Colonic mucosa (tissue), 4 donors: ENCODE results near the gene RAI1. TPM values are rescaled to one million over a fixed set of nuclear protein-coding genes. Genes with fewer than 3 reads are reported as not detected.
A peak's percentile ranks its signal among the peaks of the same experiment; 100 is the strongest.

Source experiments
- DNase-seq: peaks from one replicate; pipeline ENCODE4 v3.0.0-alpha.2; 2020
- H3K27ac ChIP-seq: fragments of 200-600 bp; one replicate; pipeline ENCODE4 v1.8.0; 2021
- H3K27me3 ChIP-seq: fragments of 200-600 bp; one replicate; pipeline ENCODE4 v1.8.0; 2021
- H3K36me3 ChIP-seq: fragments of 200-600 bp; one replicate; pipeline ENCODE4 v1.8.0; 2021
- H3K4me1 ChIP-seq: fragments of 200-600 bp; one replicate; pipeline ENCODE4 v1.8.0; 2021; ENCODE audit warnings: mild to moderate bottlenecking
- H3K4me3 ChIP-seq: fragments of 200-600 bp; one replicate; pipeline ENCODE4 v1.8.0; 2021
- H3K9ac ChIP-seq, 2 donors: one replicate each; pipeline ENCODE4 v1.7.0; 2013; ENCODE audit warnings: control low read depth in 2 of 2, low read depth in 2 of 2, low read length in 2 of 2
- H3K9me3 ChIP-seq: fragments of 200-600 bp; one replicate; pipeline ENCODE4 v1.8.0; 2021
- intact Hi-C: fragments of 100-400 bp; cut with DNase I; formaldehyde crosslinking; loops from one replicate; pipeline ENCODE4 v1.14.1; 2022
- total RNA-seq, 2 donors: library from RNA; stranded (reverse); fragmentation: NEBNext Ultra II Directional in 1 of 2; extraction: Animal tissue kit (Norgen Biotek cat#: 25700) in 1 of 2; gene quantifications; one replicate each; pipeline ENCODE4 v1.2.1, GENCODE V29; 2021
- TF ChIP-seq, protein P1 (sequence below): fragments of 200-600 bp; IDR thresholded peaks from one replicate; pipeline ENCODE4 v1.8.0; 2022; ENCODE audit warnings: antibody characterized with exemption, mild to moderate bottlenecking
- donor health status: healthy.
- donor health status: DM: no; HTN: no; CAD: no.
- donor health status: DM: no; HTN: no; CAD: no.

The RAI1 gene
- total RNA-seq, 2 donors from 2014 or later, result 21.8 to 24.5 TPM

DNA sequence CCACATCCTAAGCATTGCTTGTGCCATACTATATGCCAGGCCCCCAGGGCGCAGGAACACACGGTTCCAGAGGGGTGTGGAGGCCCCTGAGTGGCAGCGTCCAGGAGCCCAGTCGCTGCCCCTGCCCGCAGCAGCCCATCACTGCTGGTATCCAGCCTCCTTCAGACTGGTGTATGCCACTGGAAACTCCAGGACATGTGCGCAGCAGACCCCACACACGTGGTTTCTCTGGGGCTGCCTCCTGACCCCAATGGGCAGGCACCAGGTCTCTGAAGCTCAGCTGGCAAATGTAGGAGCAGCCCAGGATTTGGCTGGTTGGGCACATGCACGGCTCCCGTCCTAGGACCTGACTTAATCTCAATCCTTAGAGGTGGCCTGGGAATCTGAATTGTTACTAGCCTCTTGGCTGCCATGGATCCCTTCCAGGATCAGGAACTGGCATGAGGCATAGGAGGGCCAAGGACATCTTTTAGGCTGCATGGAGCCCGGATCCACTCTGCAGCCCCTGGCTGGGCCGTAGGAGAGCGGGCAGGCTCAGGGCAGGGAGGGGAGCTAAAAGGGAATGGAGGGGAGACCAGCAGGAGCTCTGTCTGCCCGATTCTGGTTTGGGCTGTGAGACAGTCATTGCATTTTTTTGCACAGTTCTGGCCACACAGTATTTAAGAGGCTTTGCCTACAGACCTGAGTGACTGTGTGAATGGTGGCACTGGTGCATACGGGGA is 62.3 kb downstream of the RAI1 start:
- no peak for DNase-seq
- Histone ChIP-seq H3K9ac (peak overlapping the region in 1 of 2 donors; percentile 12), H3K9me3 (no peaks in the 10 kb centered on the region), H3K27me3 (no peaks in the 10 kb centered on the region), H3K36me3 (no peaks in the 10 kb centered on the region), H3K27ac (no peak overlapping the region), H3K4me1 (peaks cover 16% of the 10 kb centered on the region), H3K4me3 (no peak overlapping the region)
- intact Hi-C loops, result no loop called here
- TF ChIP-seq, protein P1, sequence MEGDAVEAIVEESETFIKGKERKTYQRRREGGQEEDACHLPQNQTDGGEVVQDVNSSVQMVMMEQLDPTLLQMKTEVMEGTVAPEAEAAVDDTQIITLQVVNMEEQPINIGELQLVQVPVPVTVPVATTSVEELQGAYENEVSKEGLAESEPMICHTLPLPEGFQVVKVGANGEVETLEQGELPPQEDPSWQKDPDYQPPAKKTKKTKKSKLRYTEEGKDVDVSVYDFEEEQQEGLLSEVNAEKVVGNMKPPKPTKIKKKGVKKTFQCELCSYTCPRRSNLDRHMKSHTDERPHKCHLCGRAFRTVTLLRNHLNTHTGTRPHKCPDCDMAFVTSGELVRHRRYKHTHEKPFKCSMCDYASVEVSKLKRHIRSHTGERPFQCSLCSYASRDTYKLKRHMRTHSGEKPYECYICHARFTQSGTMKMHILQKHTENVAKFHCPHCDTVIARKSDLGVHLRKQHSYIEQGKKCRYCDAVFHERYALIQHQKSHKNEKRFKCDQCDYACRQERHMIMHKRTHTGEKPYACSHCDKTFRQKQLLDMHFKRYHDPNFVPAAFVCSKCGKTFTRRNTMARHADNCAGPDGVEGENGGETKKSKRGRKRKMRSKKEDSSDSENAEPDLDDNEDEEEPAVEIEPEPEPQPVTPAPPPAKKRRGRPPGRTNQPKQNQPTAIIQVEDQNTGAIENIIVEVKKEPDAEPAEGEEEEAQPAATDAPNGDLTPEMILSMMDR, result no peak

DNA sequence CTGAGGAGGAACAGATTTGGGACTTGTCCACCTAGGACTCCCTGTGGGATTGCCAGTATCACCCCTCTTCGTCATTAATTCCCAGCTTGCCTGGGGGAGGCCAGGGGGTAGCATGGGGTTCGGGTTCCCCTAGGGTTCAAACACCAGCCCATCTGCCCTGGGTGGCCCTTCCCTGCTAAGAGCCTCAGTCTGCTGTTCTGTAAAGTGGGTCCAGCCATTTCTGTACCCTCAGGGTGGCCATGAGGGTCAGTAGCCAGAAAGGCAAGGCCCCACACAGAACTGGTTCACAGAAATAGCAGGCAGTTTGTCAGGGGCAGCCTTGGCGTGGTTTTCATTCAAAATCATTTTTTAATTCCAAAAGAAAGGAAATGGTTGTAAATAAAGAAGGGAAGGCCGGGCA is 62.9 kb downstream of the RAI1 start:
- TF ChIP-seq, protein P1, result no peak
- no peak for DNase-seq
- Histone ChIP-seq H3K4me1 (peaks cover 11% of the 10 kb centered on the region), H3K9me3 (no peaks in the 10 kb centered on the region), H3K27me3 (no peaks in the 10 kb centered on the region), H3K4me3 (no peak overlapping the region), H3K9ac (no peak overlapping the region), H3K27ac (no peak overlapping the region), H3K36me3 (no peaks in the 10 kb centered on the region)
- intact Hi-C loops, result no loop called here

DNA sequence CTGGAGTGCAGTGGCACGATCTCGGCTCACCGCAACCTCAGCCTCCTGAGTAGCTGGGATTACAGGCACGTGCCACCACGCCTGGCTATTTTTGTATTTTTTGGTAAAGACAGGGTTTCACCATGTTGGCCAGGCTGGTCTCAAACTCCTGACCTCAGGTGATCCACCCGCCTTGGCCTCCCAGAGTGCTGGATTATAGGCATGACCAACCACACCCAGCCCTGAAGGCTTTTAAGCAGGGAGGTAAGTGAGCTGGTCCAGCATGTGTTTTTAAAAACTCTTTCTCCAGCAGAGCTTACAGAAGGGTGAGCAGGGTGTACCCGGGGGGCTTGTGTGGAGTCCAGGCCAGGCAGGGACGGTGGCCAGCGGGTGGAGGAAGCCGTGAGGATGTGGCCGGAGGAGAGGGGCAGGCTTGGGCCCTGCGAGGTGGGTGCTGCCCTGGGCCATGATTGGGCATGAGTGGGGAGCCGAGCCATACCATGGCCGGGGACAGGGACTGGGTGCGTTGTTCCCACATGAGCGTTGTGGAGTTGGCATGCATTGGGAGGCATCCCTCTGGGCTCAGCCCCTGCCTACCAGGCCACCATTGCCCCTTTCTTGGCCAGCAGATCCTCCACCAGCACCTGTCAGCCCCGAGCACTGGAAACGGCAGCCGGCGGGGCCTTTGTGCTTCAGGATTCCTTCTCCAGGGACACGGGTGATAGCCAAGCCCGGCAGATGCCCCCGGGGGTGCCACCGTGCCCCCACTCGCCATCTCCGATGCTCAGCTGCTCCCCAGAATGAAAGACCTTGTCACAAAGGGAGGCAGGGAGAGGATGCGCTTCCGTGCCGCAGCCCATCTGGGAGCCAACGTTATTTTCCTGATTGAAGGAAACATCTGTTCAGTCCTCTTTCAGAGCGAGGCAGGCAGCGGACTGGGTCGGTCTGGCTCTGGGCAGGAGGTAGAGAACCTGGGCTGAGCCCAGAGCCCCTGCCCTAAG is 64.5 kb downstream of the RAI1 start:
- H3K9me3 ChIP-seq, result no peaks in the 10 kb centered on the region
- H3K27me3 ChIP-seq, result no peaks in the 10 kb centered on the region
- H3K4me1 ChIP-seq, result no peaks in the 10 kb centered on the region
- intact Hi-C loops, result no loop called here
- peak overlapping the region in 1 of 2 donors; percentile 2 for H3K9ac ChIP-seq
- H3K4me3 ChIP-seq, result no peak overlapping the region
- H3K36me3 ChIP-seq, result no peaks in the 10 kb centered on the region
- H3K27ac ChIP-seq, result no peak overlapping the region
- TF ChIP-seq, protein P1, result no peak
- DNase-seq, result no peak

DNA sequence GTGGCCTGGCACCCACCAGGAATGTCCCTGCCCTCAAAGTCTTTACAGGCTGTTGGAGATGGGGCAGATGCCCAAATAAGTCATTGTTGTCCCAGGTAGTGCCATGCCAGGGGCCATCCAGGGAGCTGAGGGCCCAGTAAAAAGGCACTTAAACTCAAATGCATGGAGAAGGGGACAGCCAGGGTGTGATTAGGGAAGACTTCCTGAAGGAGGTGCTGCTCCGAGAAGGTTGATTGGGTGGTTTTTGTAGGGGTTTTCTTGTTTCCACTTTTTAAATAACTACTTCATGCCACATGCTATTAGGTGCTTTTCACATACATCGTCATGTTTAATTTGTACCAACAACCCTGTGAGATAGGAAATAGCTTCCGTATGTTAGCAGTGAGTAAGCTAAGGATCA is 66.9 kb downstream of the RAI1 start:
- Histone ChIP-seq H3K9ac (no peak overlapping the region), H3K36me3 (no peaks in the 10 kb centered on the region), H3K9me3 (no peaks in the 10 kb centered on the region), H3K27ac (no peak overlapping the region), H3K27me3 (no peaks in the 10 kb centered on the region), H3K4me3 (no peak overlapping the region), H3K4me1 (peaks cover 12% of the 10 kb centered on the region)
- TF ChIP-seq, protein P1, result no peak
- DNase-seq, result no peak
- intact Hi-C loops, result no loop called here

DNA sequence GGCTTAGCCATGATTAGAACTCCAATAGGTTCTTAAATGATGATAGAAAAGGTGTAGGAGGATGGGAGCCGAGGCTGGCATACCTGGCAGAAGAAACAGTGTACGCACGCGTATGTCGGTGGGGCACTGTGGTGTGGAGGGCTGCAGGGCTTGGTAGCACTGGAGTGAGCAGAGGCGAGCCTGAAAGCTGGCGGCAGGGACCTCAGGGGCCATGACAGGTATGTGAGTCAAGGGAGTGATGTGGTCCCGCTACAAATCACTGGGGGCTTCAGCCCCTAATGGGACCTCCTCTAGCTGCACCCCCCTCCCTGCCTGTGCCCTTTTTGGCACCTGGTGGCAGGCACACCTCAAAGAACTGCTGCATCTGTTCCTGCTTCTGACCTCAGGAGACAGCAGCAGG is 67.3 kb downstream of the RAI1 start:
- Histone ChIP-seq H3K4me3 (no peak overlapping the region), H3K27me3 (no peaks in the 10 kb centered on the region), H3K27ac (no peak overlapping the region), H3K4me1 (peaks cover 12% of the 10 kb centered on the region), H3K9ac (no peak overlapping the region), H3K36me3 (no peaks in the 10 kb centered on the region), H3K9me3 (no peaks in the 10 kb centered on the region)
- intact Hi-C loops, result no loop called here
- no peak for DNase-seq
- TF ChIP-seq, protein P1, result no peak
